H9 (cell line): ENCODE data around the gene APLN. TPM values are rescaled to one million over a fixed set of nuclear protein-coding genes. Genes with fewer than 3 reads are reported as not detected.

Source experiments
- DNase-seq: peaks from one replicate; pipeline ENCODE4 v3.0.0-alpha.2; 2017
- H2AFZ ChIP-seq: one replicate; pipeline ENCODE4 v1.6.1; 2013; ENCODE audit warnings: mild to moderate bottlenecking, low read length, control low read depth, moderate library complexity
- H2AK5ac ChIP-seq: 2 replicates; pipeline ENCODE4 v1.6.1; 2013; ENCODE audit warnings: low read length, control low read depth, mixed read lengths; ENCODE audit not compliant: insufficient read length
- H2BK120ac ChIP-seq: one replicate; pipeline ENCODE4 v1.6.1; 2013; ENCODE audit warnings: low read depth, mild to moderate bottlenecking, low read length, control low read depth, inconsistent platforms; ENCODE audit not compliant: poor library complexity, severe bottlenecking
- H2BK12ac ChIP-seq: 2 replicates; pipeline ENCODE4 v1.6.1; 2013; ENCODE audit warnings: low read length, control low read depth, mixed read lengths, low read depth; ENCODE audit not compliant: insufficient read length
- H2BK15ac ChIP-seq: 2 replicates; pipeline ENCODE4 v1.6.1; 2013; ENCODE audit warnings: low read depth, low read length, control low read depth
- H2BK20ac ChIP-seq: one replicate; pipeline ENCODE4 v1.6.1; 2013; ENCODE audit warnings: low read depth, mild to moderate bottlenecking, low read length, control low read depth, inconsistent platforms; ENCODE audit not compliant: poor library complexity, severe bottlenecking
- H2BK5ac ChIP-seq: 2 replicates; pipeline ENCODE4 v1.6.1; 2013; ENCODE audit warnings: low read length, control low read depth, mixed read lengths; ENCODE audit not compliant: insufficient read length
- H3K14ac ChIP-seq: 2 replicates; pipeline ENCODE4 v1.6.1; 2013; ENCODE audit warnings: low read length, control low read depth; ENCODE audit not compliant: insufficient read depth
- H3K18ac ChIP-seq: 2 replicates; pipeline ENCODE4 v1.6.1; 2013; ENCODE audit warnings: low read depth, mild to moderate bottlenecking, mixed read lengths, low read length, control low read depth; ENCODE audit not compliant: insufficient read length
- H3K23ac ChIP-seq: 2 replicates; pipeline ENCODE4 v1.6.1; 2013; ENCODE audit warnings: low read length, control low read depth, mixed read lengths, low read depth; ENCODE audit not compliant: insufficient read length
- H3K23me2 ChIP-seq: 2 replicates; pipeline ENCODE4 v1.6.1; 2013; ENCODE audit warnings: low read depth, mild to moderate bottlenecking, mixed read lengths, low read length, control low read depth; ENCODE audit not compliant: insufficient read length, poor library complexity, severe bottlenecking
- H3K27ac ChIP-seq: 2 replicates; pipeline ENCODE4 v1.5.1; 2013; ENCODE audit warnings: low read length, control low read depth, mixed read lengths, low read depth; ENCODE audit not compliant: insufficient read length
- H3K27me3 ChIP-seq: 2 replicates; pipeline ENCODE4 v1.6.1; 2013; ENCODE audit warnings: low read length, control low read depth, inconsistent platforms; ENCODE audit not compliant: insufficient read depth
- H3K4ac ChIP-seq: 2 replicates; pipeline ENCODE4 v1.6.1; 2013; ENCODE audit warnings: low read depth, mild to moderate bottlenecking, control low read depth, inconsistent platforms, low read length, moderate library complexity
- H3K4me1 ChIP-seq: 2 replicates; pipeline ENCODE4 v1.6.1; 2013; ENCODE audit warnings: low read length, control low read depth, inconsistent platforms; ENCODE audit not compliant: insufficient read depth
- H3K4me2 ChIP-seq: 2 replicates; pipeline ENCODE4 v1.6.1; 2013; ENCODE audit warnings: low read length, control low read depth, mixed read lengths; ENCODE audit not compliant: insufficient read length, insufficient read depth
- H3K56ac ChIP-seq: 2 replicates; pipeline ENCODE4 v1.6.1; 2013; ENCODE audit warnings: low read depth, mild to moderate bottlenecking, mixed read lengths, low read length, control low read depth; ENCODE audit not compliant: insufficient read length
- H3K79me1 ChIP-seq: 2 replicates; pipeline ENCODE4 v1.6.1; 2013; ENCODE audit warnings: low read depth, mild to moderate bottlenecking, moderate library complexity, low read length, control low read depth, inconsistent platforms; ENCODE audit not compliant: insufficient read depth, poor library complexity, severe bottlenecking
- H3K79me2 ChIP-seq: 2 replicates; pipeline ENCODE4 v1.6.1; 2013; ENCODE audit warnings: low read length, control low read depth, inconsistent platforms; ENCODE audit not compliant: insufficient read depth
- H3K9ac ChIP-seq: 2 replicates; pipeline ENCODE4 v1.6.1; 2013; ENCODE audit warnings: low read length, control low read depth, mixed read lengths; ENCODE audit not compliant: insufficient read length; ENCODE audit errors: extremely low read depth
- H3K9me3 ChIP-seq: one replicate; pipeline ENCODE4 v1.6.1; 2013; ENCODE audit warnings: low read depth, low read length, inconsistent platforms; ENCODE audit not compliant: control insufficient read depth
- H3T11ph ChIP-seq: one replicate; pipeline ENCODE4 v1.6.1; 2013; ENCODE audit warnings: mild to moderate bottlenecking, low read length, control low read depth, inconsistent platforms
- H4K20me1 ChIP-seq: one replicate; pipeline ENCODE4 v1.6.1; 2013; ENCODE audit not compliant: control insufficient read depth, insufficient read length, insufficient read depth
- H4K5ac ChIP-seq: 2 replicates; pipeline ENCODE4 v1.6.1; 2013; ENCODE audit warnings: low read depth, mild to moderate bottlenecking, mixed read lengths, low read length, control low read depth; ENCODE audit not compliant: insufficient read length
- H4K8ac ChIP-seq: replicated peaks from 2 replicates; pipeline ENCODE4 v1.6.1; 2013; ENCODE audit warnings: low read length, control low read depth, mixed read lengths, low read depth; ENCODE audit not compliant: insufficient read length
- H4K91ac ChIP-seq: 2 replicates; pipeline ENCODE4 v1.6.1; 2013; ENCODE audit warnings: low read depth, mild to moderate bottlenecking, moderate library complexity, mixed read lengths, low read length, control low read depth; ENCODE audit not compliant: insufficient read length
- H3K27ac Mint-ChIP-seq, 3 experiments: 2 replicates in 2 of 3; 3 replicates in 1 of 3; pipeline ENCODE4 v1.8.0; 2020 to 2021; ENCODE audit warnings: mixed read lengths in 3 of 3, mild to moderate bottlenecking in 1 of 3, moderate library complexity in 1 of 3
- H3K27me3 Mint-ChIP-seq: 2 replicates; pipeline ENCODE4 v1.8.0; 2021; ENCODE audit warnings: low read depth, mild to moderate bottlenecking, moderate library complexity, mixed read lengths
- H3K36me3 Mint-ChIP-seq, 3 experiments: 2 replicates in 2 of 3; 3 replicates in 1 of 3; pipeline ENCODE4 v1.8.0; 2020 to 2021; ENCODE audit warnings: low read depth in 3 of 3, mixed read lengths in 3 of 3; ENCODE audit not compliant: insufficient read depth in 1 of 3
- H3K4me1 Mint-ChIP-seq, 2 experiments: 2 replicates each; pipeline ENCODE4 v1.8.0; 2020; ENCODE audit warnings: mixed read lengths in 2 of 2
- H3K4me3 Mint-ChIP-seq, 2 experiments: 2 replicates in 1 of 2; 3 replicates in 1 of 2; pipeline ENCODE4 v1.8.0; 2020 to 2021; ENCODE audit warnings: mild to moderate bottlenecking in 2 of 2, mixed read lengths in 2 of 2, moderate library complexity in 1 of 2
- H3K9me3 Mint-ChIP-seq, 2 experiments: 2 replicates in 1 of 2; 3 replicates in 1 of 2; pipeline ENCODE4 v1.8.0; 2020; ENCODE audit warnings: mild to moderate bottlenecking in 2 of 2, mixed read lengths in 2 of 2, moderate library complexity in 1 of 2
- CTCF ChIP-seq: fragments of 200-600 bp; sonication (generic); conservative IDR thresholded peaks from 3 replicates; pipeline ENCODE4 v1.8.0; 2021; ENCODE audit warnings: antibody characterized with exemption, mild to moderate bottlenecking
- WGBS: extraction: QIAGEN DNeasy Blood & Tissue Kit; methylation state at CpG from one replicate; pipeline ENCODE4 v1.1.7; 2013; ENCODE audit warnings: missing lambda C conversion rate, low lambda C conversion rate, mixed read lengths; ENCODE audit not compliant: insufficient read length; ENCODE audit errors: extremely low coverage; 5-methylcytosine and 5-hydroxymethylcytosine counted together
- total RNA-seq: library from RNA; stranded (reverse); gene quantifications from 2 replicates; pipeline ENCODE4 v1.2.1, GENCODE V29; 2021

Gene APLN
- total RNA-seq, 1 experiment from 2014 or later, result 0.24 TPM

- no peaks in the 10 kb centered on the region for H3K79me2 ChIP-seq
- no peaks in the 10 kb centered on the region for H3K27me3 ChIP-seq
- no peaks in the 10 kb centered on the region for H3K79me1 ChIP-seq
- peaks cover 3% of the 10 kb centered on the region; the same call in 1 of the 2 replicates for H3K4me1 ChIP-seq
- Mint-ChIP-seq H3K27me3 (peaks cover 7% of the 10 kb centered on the region), H3K9me3 (peaks cover 0 to 50% of the 10 kb centered on the region in 2 experiments; a peak in 3 of 5 replicates), H3K4me3 (no peak overlapping the region), H3K36me3 (peaks cover 1 to 4% (median 4%) of the 10 kb centered on the region in 3 experiments; a peak in 3 of 7 replicates), H3K4me1 (peaks cover 17 to 29% of the 10 kb centered on the region in 2 experiments), H3K27ac (no peak overlapping the region)
- H3T11ph ChIP-seq, result no peak overlapping the region
- no peaks in the 10 kb centered on the region for H3K23me2 ChIP-seq
- H2AFZ ChIP-seq, result no peak overlapping the region
- no peak overlapping the region for H2BK12ac ChIP-seq
- H2BK15ac ChIP-seq, result no peak overlapping the region
- H4K91ac ChIP-seq, result no peak overlapping the region
- no peak overlapping the region for H3K27ac ChIP-seq
- no peak for DNase-seq
- no peaks in the 10 kb centered on the region for H3K9me3 ChIP-seq
- no peak overlapping the region for H3K23ac ChIP-seq
- H3K4me2 ChIP-seq, result no peak overlapping the region
- H2BK20ac ChIP-seq, result no peak overlapping the region
- no peak overlapping the region for H3K9ac ChIP-seq
- no peak overlapping the region for H3K56ac ChIP-seq
- no CpG with 5 or more reads among the region's 10 CpGs for WGBS
- H2BK120ac ChIP-seq, result no peak overlapping the region
- H4K8ac ChIP-seq, result no peak overlapping the region
- no peak overlapping the region for H4K5ac ChIP-seq
- no peaks in the 10 kb centered on the region for H4K20me1 ChIP-seq
- no peak overlapping the region for H2AK5ac ChIP-seq
- no peak overlapping the region for H2BK5ac ChIP-seq
- H3K18ac ChIP-seq, result no peak overlapping the region
- H3K14ac ChIP-seq, result no peak overlapping the region
- H3K4ac ChIP-seq, result no peak overlapping the region
- TF ChIP-seq CTCF, result no peak
These were observed 35.7 kb upstream of the APLN start for GRCh38 chrX:129690435-129690834.
